ENCODE measurements around the gene SPATA19. TPM values are rescaled to one million over a fixed set of nuclear protein-coding genes. Genes with fewer than 3 reads are reported as not detected.

SPATA19 gene
- total and polyA plus RNA-seq, 2 of the 13 experiments (the other 11 are each of a cell fraction or from before 2014, with no cell fraction given) = not detected

GRCh38 chr11:133819114-133819513 lies 26.2 kb downstream of the SPATA19 start:
- 49% methylated on average over 10 of the region's 10 CpGs for WGBS (ENCODE audit: low lambda C conversion rate)
- ChIA-PET POLR2A (no interaction called here), CTCF (ENCODE audit: low intra/inter-chr PET ratio, low total read pairs) (no interaction called here)
- Histone ChIP-seq H3K27ac (ENCODE audit: extremely low read length, insufficient read depth, low read length) (no peak overlapping the region), H3K36me3 (replicated peaks in 1 of 2; ENCODE audit: control insufficient read depth in 1 of 2, insufficient read depth in 2 of 2, low read length in 2 of 2) (no peaks in the 10 kb centered on the region), H2AFZ (ENCODE audit: low read length) (no peak overlapping the region), H3K9ac (ENCODE audit: insufficient read depth, low read depth, low read length) (no peak overlapping the region), H3K27me3 (ENCODE audit: control insufficient read depth in 1 of 2, insufficient read depth in 2 of 2, low read length in 2 of 2) (peaks cover 0 to 7% of the 10 kb centered on the region in 2 experiments; a peak in 2 of 5 replicates), H3K4me1 (ENCODE audit: insufficient read depth, low read length) (no peaks in the 10 kb centered on the region), H3K4me3 (replicated peaks in 1 of 3; ENCODE audit: insufficient read depth in 1 of 3, low read depth in 2 of 3, low read length in 3 of 3) (no peak overlapping the region), H3K79me2 (ENCODE audit: insufficient read depth, low read length) (no peaks in the 10 kb centered on the region), H4K20me1 (ENCODE audit: insufficient read depth, low read length) (no peaks in the 10 kb centered on the region), H3K4me2 (ENCODE audit: low read depth, low read length) (no peak overlapping the region), H3K9me3 (ENCODE audit: low read length) (no peaks in the 10 kb centered on the region)
- BruUV-seq (replicated peaks) = no TSS peak
- ATAC-seq (no peak), DNase-seq (ENCODE audit: low spot score) (no peak), FAIRE-seq (no peak)
- intact Hi-C loops (cut with micrococcal nuclease; ENCODE audit: unreplicated experiment) = no loop called here
- in situ Hi-C loops (cut with HindIII; ENCODE audit: extremely low pct_ligation_motif_present, low pct_unique_long_range_greater_than_20kb) = no loop called here
- no peak for TF ChIP-seq HCFC1 (IDR thresholded peaks at IDR 0.05; ENCODE audit: low read depth, low read length)
- TF ChIP-seq ZBTB49 (CRISPR knock-in tag; IDR thresholded peaks at IDR 0.05; ENCODE audit: borderline replicate concordance) = no peak
- no peak for TF ChIP-seq BRD4 (CRISPR knock-in tag; IDR thresholded peaks at IDR 0.05)
- no peak for TF ChIP-seq ZNF589 (CRISPR knock-in tag; conservative IDR thresholded peaks at IDR 0.05)
- no peak for TF ChIP-seq ZNF670 (CRISPR knock-in tag; IDR thresholded peaks at IDR 0.05; ENCODE audit: borderline replicate concordance)
- no peak for TF ChIP-seq ZSCAN9 (CRISPR knock-in tag; IDR thresholded peaks at IDR 0.05; ENCODE audit: borderline replicate concordance)
- TF ChIP-seq ZNF556 (CRISPR knock-in tag; IDR thresholded peaks at IDR 0.05; ENCODE audit: borderline replicate concordance) = no peak
- TF ChIP-seq ZNF446 (CRISPR knock-in tag; IDR thresholded peaks at IDR 0.05) = no peak

Measured in HepG2 (cell line).